K562 (cell line): Measurements from ENCODE around the gene ANK3. TPM values are rescaled to one million over a fixed set of nuclear protein-coding genes. Genes with fewer than 3 reads are reported as not detected.

ENCODE experiments used
- ARID1B ChIP-seq: fragments of 450-650 bp; IDR thresholded peaks from 2 replicates; pipeline ENCODE4 v1.6.1; 2016; ENCODE audit warnings: antibody characterized with exemption, mild to moderate bottlenecking, inconsistent platforms
- CEBPZ ChIP-seq: fragments of 150-350 bp; IDR thresholded peaks from 2 replicates; pipeline ENCODE4 v1.6.1; 2014; ENCODE audit warnings: low read depth, mild to moderate bottlenecking, low read length, borderline replicate concordance
- CXXC5 ChIP-seq: fragments of 250-450 bp; sonication (Bioruptor Pico); IDR thresholded peaks from 2 replicates; pipeline ENCODE4 v1.8.0; 2022; ENCODE audit warnings: inconsistent platforms, mild to moderate bottlenecking, moderate library complexity
- E2F3 ChIP-seq: fragments of 250-450 bp; sonication (Bioruptor Pico); IDR thresholded peaks from 2 replicates; pipeline ENCODE4 v1.4.0; 2020; ENCODE audit warnings: mild to moderate bottlenecking
- KAT8 ChIP-seq: fragments of 450-650 bp; IDR thresholded peaks from 2 replicates; pipeline ENCODE4 v1.6.1; 2016; ENCODE audit warnings: low read depth, mild to moderate bottlenecking
- KLF13 ChIP-seq: fragments of 450-650 bp; IDR thresholded peaks from 2 replicates; pipeline ENCODE4 v1.6.1; 2016; ENCODE audit warnings: missing genetic modification characterization, low read depth, mild to moderate bottlenecking, missing compliant biosample characterization, moderate library complexity, borderline replicate concordance
- LCOR ChIP-seq: sonication (generic); formaldehyde crosslinking; IDR thresholded peaks from 2 replicates; pipeline ENCODE4 v1.8.0; 2022; ENCODE audit warnings: mild to moderate bottlenecking, missing genetic modification reagents
- NFATC3 ChIP-seq: fragments of 450-650 bp; IDR thresholded peaks from 2 replicates; pipeline ENCODE4 v1.6.1; 2017; ENCODE audit warnings: mild to moderate bottlenecking
- SMARCE1 ChIP-seq: fragments of 450-650 bp; IDR thresholded peaks from 2 replicates; pipeline ENCODE4 v1.7.1; 2016; ENCODE audit warnings: mild to moderate bottlenecking
- SNRNP70 ChIP-seq: fragments of 200-400 bp; formaldehyde crosslinking; optimal IDR thresholded peaks from 2 replicates; pipeline ENCODE3; 2017; ENCODE audit warnings: low read depth, low read length
- TARDBP ChIP-seq: fragments of 450-650 bp; IDR thresholded peaks from 2 replicates; pipeline ENCODE4 v1.6.1; 2016
- TBP ChIP-seq: optimal IDR thresholded peaks from 2 replicates; pipeline ENCODE3; 2011; ENCODE audit warnings: low read depth, low read length, improper control_type of control experiment
- ZBTB17 ChIP-seq: fragments of 450-650 bp; formaldehyde crosslinking; IDR thresholded peaks from 2 replicates; pipeline ENCODE4 v1.4.0; 2020; ENCODE audit warnings: mild to moderate bottlenecking
- ZFP91 ChIP-seq: sonication (generic); formaldehyde crosslinking; IDR thresholded peaks from 2 replicates; pipeline ENCODE4 v1.8.0; 2022; ENCODE audit warnings: mild to moderate bottlenecking, missing genetic modification reagents
- ZNF408 ChIP-seq: fragments of 250-450 bp; sonication (Bioruptor Pico); IDR thresholded peaks from 2 replicates; pipeline ENCODE4 v1.4.0; 2020; ENCODE audit warnings: low read depth, mild to moderate bottlenecking, moderate library complexity
- polyA plus RNA-seq, 8 experiments: library from polyadenylated mRNA; depleted of rRNA in 4 of 8; stranded (reverse) in 5 of 8; unstranded in 3 of 8; fragments of >200 nt; fragmentation: Nextera tagmentation in 2 of 8; fragmentation: Illumina TruSeq in 1 of 8; extraction: Ambion mirVana in 2 of 8; extraction: Trizol in 1 of 8; gene quantifications; 2 replicates each; pipeline versions ENCODE4 v1.2.1 to v1.2.3, GENCODE V29; 2011 to 2014; ENCODE audit warnings: inconsistent platforms in 1 of 8, missing spikeins in 1 of 8
- total RNA-seq, 7 experiments: library from RNA; depleted of rRNA in 6 of 7; stranded (reverse); fragments of >200 nt in 6 of 7; fragmentation: Illumina TruSeq in 2 of 7; extraction: Trizol in 2 of 7; gene quantifications; 2 replicates each; pipeline versions ENCODE4 v1.2.1 to v1.2.3, GENCODE V29; 2011 to 2021; ENCODE audit warnings: low replicate concordance in 1 of 7
- TF ChIP-seq, protein P1 (sequence below): fragments of 200-800 bp; sonication (Bioruptor generic); IDR thresholded peaks from 2 replicates; pipeline ENCODE4 v1.6.1; 2016; ENCODE audit warnings: missing genetic modification characterization, missing compliant biosample characterization
- TF ChIP-seq, protein P2 (sequence below): fragments of 250-450 bp; sonication (Bioruptor Pico); IDR thresholded peaks from 2 replicates; pipeline ENCODE4 v1.6.1; 2021; ENCODE audit warnings: mild to moderate bottlenecking

Gene ANK3
- total and polyA plus RNA-seq, 9 of the 15 experiments (the other 6 are each of a cell fraction or from before 2014, with no cell fraction given), result 10.0 to 32.3 (median 17.9) TPM

GRCh38 chr10:60353519-60354258 is 36.0 kb downstream of the ANK3 start (continued):
- TF ChIP-seq CXXC5 (peak; percentile 99), KAT8 (peak; percentile 25; the same call in 1 of the 2 replicates), TARDBP (no peak), TBP (no peak), SNRNP70 (no peak), ZNF408 (CRISPR knock-in tag) (no peak), KLF13 (peak; percentile 52; the same call in 1 of the 2 replicates), LCOR (CRISPR knock-in tag) (peak; percentile 64; the same call in 1 of the 2 replicates), ARID1B (peak; percentile 85), ZBTB17 (CRISPR knock-in tag) (peak; percentile 85), ZFP91 (no peak), SMARCE1 (peak; percentile 74), CEBPZ (no peak), NFATC3 (no peak), E2F3 (CRISPR knock-in tag) (peak; percentile 57; the same call in 1 of the 2 replicates)
- TF ChIP-seq, protein P1, sequence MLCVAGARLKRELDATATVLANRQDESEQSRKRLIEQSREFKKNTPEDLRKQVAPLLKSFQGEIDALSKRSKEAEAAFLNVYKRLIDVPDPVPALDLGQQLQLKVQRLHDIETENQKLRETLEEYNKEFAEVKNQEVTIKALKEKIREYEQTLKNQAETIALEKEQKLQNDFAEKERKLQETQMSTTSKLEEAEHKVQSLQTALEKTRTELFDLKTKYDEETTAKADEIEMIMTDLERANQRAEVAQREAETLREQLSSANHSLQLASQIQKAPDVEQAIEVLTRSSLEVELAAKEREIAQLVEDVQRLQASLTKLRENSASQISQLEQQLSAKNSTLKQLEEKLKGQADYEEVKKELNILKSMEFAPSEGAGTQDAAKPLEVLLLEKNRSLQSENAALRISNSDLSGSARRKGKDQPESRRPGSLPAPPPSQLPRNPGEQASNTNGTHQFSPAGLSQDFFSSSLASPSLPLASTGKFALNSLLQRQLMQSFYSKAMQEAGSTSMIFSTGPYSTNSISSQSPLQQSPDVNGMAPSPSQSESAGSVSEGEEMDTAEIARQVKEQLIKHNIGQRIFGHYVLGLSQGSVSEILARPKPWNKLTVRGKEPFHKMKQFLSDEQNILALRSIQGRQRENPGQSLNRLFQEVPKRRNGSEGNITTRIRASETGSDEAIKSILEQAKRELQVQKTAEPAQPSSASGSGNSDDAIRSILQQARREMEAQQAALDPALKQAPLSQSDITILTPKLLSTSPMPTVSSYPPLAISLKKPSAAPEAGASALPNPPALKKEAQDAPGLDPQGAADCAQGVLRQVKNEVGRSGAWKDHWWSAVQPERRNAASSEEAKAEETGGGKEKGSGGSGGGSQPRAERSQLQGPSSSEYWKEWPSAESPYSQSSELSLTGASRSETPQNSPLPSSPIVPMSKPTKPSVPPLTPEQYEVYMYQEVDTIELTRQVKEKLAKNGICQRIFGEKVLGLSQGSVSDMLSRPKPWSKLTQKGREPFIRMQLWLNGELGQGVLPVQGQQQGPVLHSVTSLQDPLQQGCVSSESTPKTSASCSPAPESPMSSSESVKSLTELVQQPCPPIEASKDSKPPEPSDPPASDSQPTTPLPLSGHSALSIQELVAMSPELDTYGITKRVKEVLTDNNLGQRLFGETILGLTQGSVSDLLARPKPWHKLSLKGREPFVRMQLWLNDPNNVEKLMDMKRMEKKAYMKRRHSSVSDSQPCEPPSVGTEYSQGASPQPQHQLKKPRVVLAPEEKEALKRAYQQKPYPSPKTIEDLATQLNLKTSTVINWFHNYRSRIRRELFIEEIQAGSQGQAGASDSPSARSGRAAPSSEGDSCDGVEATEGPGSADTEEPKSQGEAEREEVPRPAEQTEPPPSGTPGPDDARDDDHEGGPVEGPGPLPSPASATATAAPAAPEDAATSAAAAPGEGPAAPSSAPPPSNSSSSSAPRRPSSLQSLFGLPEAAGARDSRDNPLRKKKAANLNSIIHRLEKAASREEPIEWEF (CRISPR knock-in tag), result peak; percentile 92
- TF ChIP-seq, protein P2, sequence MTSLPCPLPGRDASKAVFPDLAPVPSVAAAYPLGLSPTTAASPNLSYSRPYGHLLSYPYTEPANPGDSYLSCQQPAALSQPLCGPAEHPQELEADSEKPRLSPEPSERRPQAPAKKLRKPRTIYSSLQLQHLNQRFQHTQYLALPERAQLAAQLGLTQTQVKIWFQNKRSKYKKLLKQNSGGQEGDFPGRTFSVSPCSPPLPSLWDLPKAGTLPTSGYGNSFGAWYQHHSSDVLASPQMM, result no peak
